A673 (cell line): Measurements from ENCODE around the gene RNPEPL1. TPM values are rescaled to one million over a fixed set of nuclear protein-coding genes. Genes with fewer than 3 reads are reported as not detected.
A peak's percentile ranks its signal among the peaks of the same experiment; 100 is the strongest.

Source experiments
- BruUV-seq: library from RNA; stranded (reverse); fragments of 400-500 nt; replicated peaks from 2 replicates; lab custom pipeline; 2021; lab: Mats Ljungman, UMichigan
- CTCF ChIA-PET: fragments of 300-600 bp; sonication (Branson Sonifier 250); formaldehyde crosslinking; loops from one replicate; lab custom pipeline; 2022; ENCODE audit warnings: antibody characterized with exemption; lab: Charles Lee
- POLR2A ChIA-PET: fragments of 300-600 bp; sonication (Branson Sonifier 250); formaldehyde crosslinking; loops from one replicate; lab custom pipeline; 2022; ENCODE audit warnings: antibody characterized with exemption; ENCODE audit not compliant: low non-redundant PET; lab: Charles Lee
- DNase-seq: peaks from one replicate; pipeline ENCODE4 v3.0.0-alpha.2; 2015; ENCODE audit warnings: low spot score
- H3K27ac ChIP-seq: fragments of 200-600 bp; sonication (generic); 2 replicates; pipeline ENCODE4 v1.5.1; 2016; ENCODE audit warnings: mixed run types, low read depth, mild to moderate bottlenecking, mixed read lengths, antibody characterized with exemption, low read length; ENCODE audit not compliant: poor library complexity, severe bottlenecking
- H3K27me3 ChIP-seq: fragments of 200-600 bp; sonication (generic); replicated peaks from 2 replicates; pipeline ENCODE4 v1.6.1; 2017; ENCODE audit warnings: mixed run types, low read depth, mild to moderate bottlenecking, mixed read lengths, antibody characterized with exemption, low read length; ENCODE audit not compliant: insufficient read depth, poor library complexity
- H3K36me3 ChIP-seq: fragments of 200-600 bp; sonication (generic); 2 replicates; pipeline ENCODE4 v1.6.1; 2016; ENCODE audit warnings: mixed run types, mild to moderate bottlenecking, mixed read lengths, antibody characterized with exemption, low read length; ENCODE audit not compliant: insufficient read depth, poor library complexity, severe bottlenecking
- H3K4me1 ChIP-seq: fragments of 200-600 bp; sonication (generic); 2 replicates; pipeline ENCODE4 v1.6.1; 2017; ENCODE audit warnings: mixed run types, mild to moderate bottlenecking, mixed read lengths, antibody characterized with exemption, low read length; ENCODE audit not compliant: insufficient read depth, poor library complexity, severe bottlenecking
- H3K4me3 ChIP-seq: fragments of 200-600 bp; sonication (generic); 2 replicates; pipeline ENCODE4 v1.5.1; 2016; ENCODE audit warnings: low read depth, mixed run types, mild to moderate bottlenecking, mixed read lengths, low read length; ENCODE audit not compliant: poor library complexity, severe bottlenecking
- H3K9me3 ChIP-seq: fragments of 200-600 bp; sonication (generic); 2 replicates; pipeline ENCODE4 v1.6.1; 2016; ENCODE audit warnings: mixed run types, low read depth, mild to moderate bottlenecking, mixed read lengths, antibody characterized with exemption, low read length; ENCODE audit not compliant: poor library complexity, severe bottlenecking
- EZH2 ChIP-seq: fragments of 200-600 bp; sonication (generic); IDR thresholded peaks from 2 replicates; pipeline ENCODE4 v1.6.1; 2017; ENCODE audit warnings: borderline replicate concordance, low read depth, mild to moderate bottlenecking, mixed read lengths, antibody characterized with exemption, low read length; ENCODE audit not compliant: poor library complexity, severe bottlenecking
- intact Hi-C: fragments of 100-400 bp; cut with micrococcal nuclease; formaldehyde crosslinking; loops from one replicate; pipeline ENCODE4 v1.10.0; 2022; ENCODE audit not compliant: unreplicated experiment
- total RNA-seq: library from RNA; stranded (reverse); gene quantifications from 2 replicates; pipeline ENCODE4 v1.2.3, GENCODE V29; 2021
- TF ChIP-seq, protein P1 (sequence below): fragments of 300-800, 200-600 bp; sonication (generic); conservative IDR thresholded peaks from 2 replicates; pipeline ENCODE4 v1.5.1; 2017; ENCODE audit warnings: low read depth, mild to moderate bottlenecking, antibody characterized with exemption, low read length, moderate library complexity, mixed read lengths

Gene RNPEPL1
- total RNA-seq, 1 experiment from 2014 or later = 26.5 TPM

DNA sequence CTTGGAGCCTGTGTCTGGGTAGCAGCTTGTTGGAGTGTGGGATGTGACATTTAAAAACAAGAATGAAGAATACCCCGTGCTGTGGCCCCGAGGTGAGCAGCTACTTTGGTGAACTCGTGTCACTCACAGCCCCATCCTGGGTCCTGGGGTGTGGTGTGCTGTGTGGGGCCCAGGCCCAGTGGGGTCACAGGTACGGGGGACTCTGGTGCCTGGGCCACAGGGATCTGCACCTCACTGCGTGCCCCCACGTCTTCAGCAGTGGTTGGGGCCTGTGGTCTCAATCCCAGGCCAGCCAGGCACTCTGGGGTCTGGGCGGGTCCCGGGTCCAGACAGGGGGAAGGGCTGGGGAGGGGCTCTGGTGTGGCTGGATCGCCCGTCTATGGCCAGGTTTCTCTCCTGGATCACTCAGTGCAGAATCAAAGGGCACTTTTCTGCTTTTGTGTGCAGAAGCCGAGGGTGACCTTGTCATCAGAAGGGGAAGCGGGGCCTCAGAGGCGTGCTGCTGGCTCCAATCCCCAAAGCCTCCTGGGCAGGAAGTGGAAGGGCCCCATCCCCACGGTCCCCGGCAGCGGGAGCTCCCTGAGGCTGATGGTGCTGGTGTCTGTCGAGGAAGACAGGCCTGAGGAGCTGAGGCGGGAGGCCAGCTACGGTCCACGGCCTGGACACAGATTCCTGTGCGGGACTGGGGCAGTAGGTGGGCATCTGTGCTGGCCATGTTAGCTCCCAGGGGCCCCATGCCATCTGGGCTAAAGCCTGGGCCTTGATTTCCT lies 58.4 kb downstream of the RNPEPL1 start:
- DNase-seq = peak; percentile 36
- no peaks in the 10 kb centered on the region for H3K36me3 ChIP-seq
- ChIA-PET CTCF (interaction anchor here (0.7 kb wide), 1 partner anchor 20 kb away, joined by 12 read pairs; no protein-coding TSS in a partner anchor), POLR2A (no interaction called here)
- BruUV-seq = no TSS peak
- H3K9me3 ChIP-seq = no peaks in the 10 kb centered on the region
- no peak overlapping the region for H3K4me3 ChIP-seq
- H3K27me3 ChIP-seq = no peaks in the 10 kb centered on the region
- intact Hi-C loops = no loop called here
- H3K4me1 ChIP-seq = no peaks in the 10 kb centered on the region
- no peak overlapping the region for H3K27ac ChIP-seq
- no peak for TF ChIP-seq EZH2
- TF ChIP-seq, protein P1, sequence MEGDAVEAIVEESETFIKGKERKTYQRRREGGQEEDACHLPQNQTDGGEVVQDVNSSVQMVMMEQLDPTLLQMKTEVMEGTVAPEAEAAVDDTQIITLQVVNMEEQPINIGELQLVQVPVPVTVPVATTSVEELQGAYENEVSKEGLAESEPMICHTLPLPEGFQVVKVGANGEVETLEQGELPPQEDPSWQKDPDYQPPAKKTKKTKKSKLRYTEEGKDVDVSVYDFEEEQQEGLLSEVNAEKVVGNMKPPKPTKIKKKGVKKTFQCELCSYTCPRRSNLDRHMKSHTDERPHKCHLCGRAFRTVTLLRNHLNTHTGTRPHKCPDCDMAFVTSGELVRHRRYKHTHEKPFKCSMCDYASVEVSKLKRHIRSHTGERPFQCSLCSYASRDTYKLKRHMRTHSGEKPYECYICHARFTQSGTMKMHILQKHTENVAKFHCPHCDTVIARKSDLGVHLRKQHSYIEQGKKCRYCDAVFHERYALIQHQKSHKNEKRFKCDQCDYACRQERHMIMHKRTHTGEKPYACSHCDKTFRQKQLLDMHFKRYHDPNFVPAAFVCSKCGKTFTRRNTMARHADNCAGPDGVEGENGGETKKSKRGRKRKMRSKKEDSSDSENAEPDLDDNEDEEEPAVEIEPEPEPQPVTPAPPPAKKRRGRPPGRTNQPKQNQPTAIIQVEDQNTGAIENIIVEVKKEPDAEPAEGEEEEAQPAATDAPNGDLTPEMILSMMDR = no peak

DNA sequence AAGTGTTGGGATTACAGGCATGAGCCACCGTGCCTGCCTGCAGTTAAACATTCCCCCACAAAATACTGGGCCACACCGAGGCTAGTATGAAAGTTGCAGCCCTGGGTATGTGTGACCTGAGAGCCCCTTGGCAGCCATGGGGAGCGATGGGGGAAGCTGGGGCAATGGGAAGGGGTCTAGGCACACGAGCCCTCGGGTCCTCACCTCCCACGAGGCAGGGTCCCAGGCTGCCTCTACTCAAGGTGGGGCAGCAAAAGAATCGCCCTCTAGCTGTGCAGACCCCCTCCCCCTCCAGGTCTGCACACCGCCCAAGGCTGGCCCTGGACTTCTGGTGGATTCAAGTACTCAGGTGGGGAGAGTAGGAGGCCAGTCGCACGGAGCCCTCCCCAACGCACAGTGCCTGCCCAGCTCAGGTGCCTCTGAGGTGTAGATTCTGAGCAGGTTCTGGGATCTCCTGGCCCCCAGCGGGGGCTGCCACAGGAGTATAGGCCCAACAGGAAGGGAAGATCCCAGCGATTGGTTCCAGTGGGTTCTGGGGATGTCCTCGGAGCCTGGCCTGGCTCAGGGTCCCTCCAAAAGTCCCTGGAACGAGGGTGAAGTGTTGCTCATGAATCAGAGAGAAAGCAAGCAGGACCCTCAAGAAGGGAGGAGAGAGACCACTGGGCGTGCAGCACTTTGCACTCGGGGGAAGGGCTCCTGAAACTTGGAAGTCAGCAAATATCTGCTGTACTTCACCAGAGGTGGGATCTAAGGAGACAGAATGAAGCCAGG lies 59.6 kb downstream of the RNPEPL1 start:
- H3K4me3 ChIP-seq = no peak overlapping the region
- no peaks in the 10 kb centered on the region for H3K9me3 ChIP-seq
- no peaks in the 10 kb centered on the region for H3K27me3 ChIP-seq
- CTCF ChIA-PET = interaction anchor here (0.7 kb wide), 1 partner anchor 19 kb away, joined by 12 read pairs; no protein-coding TSS in a partner anchor
- POLR2A ChIA-PET = no interaction called here
- BruUV-seq = no TSS peak
- H3K27ac ChIP-seq = no peak overlapping the region
- TF ChIP-seq EZH2 = no peak
- TF ChIP-seq, protein P1 = no peak
- intact Hi-C loops = no loop called here
- no peak for DNase-seq
- H3K4me1 ChIP-seq = no peaks in the 10 kb centered on the region
- H3K36me3 ChIP-seq = no peaks in the 10 kb centered on the region

DNA sequence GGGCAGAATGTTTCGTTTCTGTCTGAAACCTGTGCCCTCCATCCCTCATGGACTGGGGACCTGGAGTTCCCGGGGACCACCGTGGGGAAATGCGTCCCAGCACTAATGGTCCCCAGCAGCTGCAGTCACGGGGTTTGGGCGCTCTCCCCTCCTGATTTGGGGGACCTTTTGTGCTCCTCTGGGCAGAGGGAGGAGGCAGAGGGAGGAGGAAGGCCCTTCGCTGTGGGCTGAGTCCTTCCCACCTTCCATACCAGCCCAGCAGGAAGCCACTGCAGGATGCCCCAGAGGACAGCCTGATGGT lies 60.2 kb downstream of the RNPEPL1 start:
- no TSS peak for BruUV-seq
- DNase-seq = no peak
- TF ChIP-seq EZH2 = no peak
- TF ChIP-seq, protein P1 = no peak
- H3K27me3 ChIP-seq = no peaks in the 10 kb centered on the region
- H3K9me3 ChIP-seq = no peaks in the 10 kb centered on the region
- H3K4me1 ChIP-seq = no peaks in the 10 kb centered on the region
- no peak overlapping the region for H3K27ac ChIP-seq
- ChIA-PET POLR2A (no interaction called here), CTCF (no interaction called here)
- no peak overlapping the region for H3K4me3 ChIP-seq
- H3K36me3 ChIP-seq = no peaks in the 10 kb centered on the region
- intact Hi-C loops = no loop called here
